ENCODE results near the gene TNFAIP8.

The TNFAIP8 gene

DNA sequence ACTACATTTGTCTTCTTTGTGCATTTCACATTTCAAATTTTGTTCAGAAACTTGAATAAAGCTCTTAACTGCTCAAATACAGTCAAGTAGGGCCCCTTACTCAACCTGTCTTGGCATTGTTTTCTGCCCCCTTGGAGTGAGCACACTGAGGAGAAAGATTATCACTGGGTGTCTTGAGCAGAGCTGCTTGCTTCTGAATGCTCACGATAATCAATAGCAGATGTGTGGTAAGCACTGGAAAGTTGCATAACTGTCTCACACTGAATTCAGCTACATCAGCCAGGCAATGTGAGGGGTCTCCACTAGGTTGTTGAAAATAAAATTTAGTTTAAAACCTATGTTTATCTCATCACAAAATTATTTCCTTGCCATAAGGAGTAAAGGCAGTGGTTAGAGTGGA is 7.8 kb upstream of the TNFAIP8 start:
- DNase-seq (ENCODE audit: low read depth), result no peak

DNA sequence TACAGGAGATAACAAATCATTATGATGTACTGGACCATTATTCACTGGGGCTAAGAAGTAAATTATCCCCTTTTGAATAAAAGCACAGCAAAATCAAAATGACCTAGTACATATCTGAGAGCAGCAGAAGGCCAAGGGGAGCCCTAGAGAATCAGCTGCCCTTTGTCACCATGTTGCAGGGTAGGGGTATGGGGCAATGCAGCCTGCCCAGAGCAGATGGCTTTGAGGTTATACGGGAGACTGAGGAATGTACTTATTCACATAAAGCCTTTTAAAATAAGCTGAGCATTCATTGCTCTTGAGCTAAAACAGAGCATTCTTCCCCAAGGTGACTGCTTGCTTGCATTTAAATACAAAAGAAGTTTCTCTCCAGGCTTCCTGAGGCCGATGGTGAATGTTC is 2.6 kb upstream of the TNFAIP8 start:
- no peak for DNase-seq (ENCODE audit: low read depth)

DNA sequence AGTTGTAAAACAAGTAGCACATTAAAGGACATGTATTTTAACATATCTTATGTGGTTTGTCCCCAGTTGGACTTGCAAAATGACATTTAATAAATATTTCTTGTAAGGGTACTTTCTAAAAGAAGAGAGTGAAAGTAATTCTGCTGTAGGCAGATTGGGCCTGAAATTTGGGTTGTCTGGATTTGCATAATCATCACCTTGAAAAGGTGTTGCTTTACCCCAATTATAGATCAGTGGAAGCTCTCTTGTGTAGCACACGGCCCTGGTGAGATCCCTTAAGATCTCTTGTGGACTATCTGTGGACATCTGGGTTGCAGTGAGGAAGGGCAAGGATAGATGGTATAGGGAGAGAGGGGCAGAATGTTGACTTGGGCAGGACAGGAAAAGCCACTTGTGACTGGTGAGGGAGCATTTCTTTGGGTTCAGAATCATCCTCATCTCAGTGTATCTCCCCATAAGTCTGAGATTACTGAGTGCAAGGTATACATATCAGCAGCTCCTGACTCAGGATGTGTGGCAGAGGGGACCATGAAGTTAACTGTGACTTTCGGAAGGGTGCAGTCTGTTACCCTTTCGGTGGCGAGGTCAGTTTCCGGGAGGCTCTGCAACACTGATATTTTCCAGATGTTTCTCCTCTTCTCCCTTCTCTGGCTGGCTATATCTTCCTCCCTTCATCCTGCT is 2.0 kb upstream of the TNFAIP8 start:
- no peak for DNase-seq (ENCODE audit: low read depth)

DNA sequence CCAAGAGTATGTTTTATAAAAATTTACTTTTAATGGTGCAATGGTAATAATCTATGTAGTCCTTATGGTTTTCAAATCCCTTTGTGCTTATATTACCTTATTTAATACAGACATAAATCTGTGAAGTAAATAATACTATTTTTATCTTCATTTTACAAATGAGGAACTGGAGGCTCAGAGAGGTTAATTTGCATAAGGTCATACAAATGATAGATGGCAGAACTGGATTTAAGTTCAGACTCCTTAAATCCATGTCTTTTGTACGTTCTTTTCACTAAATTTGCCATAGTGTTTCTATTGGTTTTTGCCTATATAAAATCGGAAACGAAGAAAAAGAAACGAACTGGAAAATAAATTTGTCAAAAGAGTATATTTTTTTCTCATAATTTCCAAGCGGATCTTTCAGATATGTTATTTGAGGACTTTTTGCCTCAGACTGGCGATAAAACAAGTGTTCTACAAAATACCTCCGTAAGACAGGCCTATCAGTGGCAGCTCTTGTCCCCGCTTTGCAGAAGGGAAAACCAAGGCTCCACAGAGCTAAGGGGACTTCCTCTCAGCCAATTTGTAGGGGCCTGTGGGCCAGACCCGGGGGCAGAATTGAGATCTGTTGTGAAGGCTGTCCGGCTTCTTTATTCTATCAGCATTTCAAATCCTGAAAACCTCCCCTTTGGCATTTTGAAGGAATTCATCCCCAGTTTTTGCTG is 1.1 kb upstream of the TNFAIP8 start:
- no peak for DNase-seq (ENCODE audit: low read depth)

DNA sequence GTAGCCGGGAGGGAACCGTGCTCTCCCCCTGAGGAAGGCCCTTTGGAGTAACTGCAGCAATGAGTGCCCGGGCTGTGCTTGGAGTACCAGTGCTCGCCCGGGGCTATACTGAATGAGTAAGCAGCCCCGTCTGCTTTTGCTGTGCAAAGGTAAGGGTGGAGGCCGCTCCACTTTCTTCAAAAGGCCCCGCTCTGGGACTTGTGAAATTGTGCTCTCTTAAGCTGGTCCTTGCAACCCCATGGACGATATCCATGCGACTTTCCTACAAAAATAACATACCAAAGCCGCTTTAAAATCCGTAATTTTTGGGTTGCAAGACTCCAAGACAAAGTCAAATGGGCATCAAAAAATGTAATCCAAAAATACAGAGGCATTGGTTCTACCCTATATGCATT is 578 bp upstream of the TNFAIP8 start:
- peak; percentile 40 for DNase-seq (ENCODE audit: low read depth)

DNA sequence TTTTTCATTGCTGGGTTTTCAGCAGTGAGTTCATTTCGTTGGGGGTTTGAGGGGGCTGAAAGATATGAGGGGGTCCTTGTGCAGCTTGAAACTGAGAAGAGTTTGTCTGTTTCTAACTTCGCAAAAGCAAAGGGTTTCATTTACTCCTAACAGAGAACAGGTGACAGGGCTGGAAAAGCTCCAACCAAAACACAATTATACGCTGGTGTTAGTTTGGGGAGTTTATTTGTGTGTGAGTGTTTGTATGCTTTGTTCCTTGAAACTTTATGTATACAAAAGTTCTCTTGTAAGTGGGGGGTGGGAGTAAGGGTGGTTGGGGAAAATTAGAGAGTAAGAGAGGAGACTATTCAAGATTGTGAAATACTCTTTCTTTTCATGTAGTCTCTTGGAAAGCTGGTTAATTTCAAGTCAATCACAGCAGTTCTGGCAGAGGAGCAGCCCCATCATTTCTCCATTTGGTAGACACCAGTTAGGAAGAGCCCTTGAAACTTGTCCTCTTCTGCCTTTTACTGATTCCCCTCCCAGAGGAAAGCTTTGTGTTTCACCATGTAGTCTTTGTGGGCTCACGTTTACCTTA is 881 bp downstream of the TNFAIP8 start:
- no peak for DNase-seq (ENCODE audit: low read depth)

DNA sequence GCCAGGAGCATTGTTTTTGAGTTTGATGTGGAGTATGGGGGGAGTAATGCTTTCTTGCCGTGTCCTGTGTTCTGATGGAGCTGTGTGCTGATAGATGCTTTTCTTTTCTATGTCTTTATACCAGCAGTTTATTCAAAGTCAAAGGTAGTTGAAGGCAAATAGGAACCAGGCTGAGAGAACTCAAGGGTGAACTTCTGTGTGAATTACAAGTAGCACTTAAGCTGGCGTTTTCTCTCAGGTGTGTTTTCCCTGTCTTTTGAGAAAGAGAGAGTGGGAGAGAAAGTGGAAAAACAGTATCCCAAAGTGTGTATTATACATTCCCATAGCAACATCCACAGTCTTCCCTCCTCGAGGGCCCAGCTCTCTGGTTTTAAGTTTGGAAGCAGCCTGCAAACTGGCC is 1.5 kb downstream of the TNFAIP8 start:
- no peak for DNase-seq (ENCODE audit: low read depth)

DNA sequence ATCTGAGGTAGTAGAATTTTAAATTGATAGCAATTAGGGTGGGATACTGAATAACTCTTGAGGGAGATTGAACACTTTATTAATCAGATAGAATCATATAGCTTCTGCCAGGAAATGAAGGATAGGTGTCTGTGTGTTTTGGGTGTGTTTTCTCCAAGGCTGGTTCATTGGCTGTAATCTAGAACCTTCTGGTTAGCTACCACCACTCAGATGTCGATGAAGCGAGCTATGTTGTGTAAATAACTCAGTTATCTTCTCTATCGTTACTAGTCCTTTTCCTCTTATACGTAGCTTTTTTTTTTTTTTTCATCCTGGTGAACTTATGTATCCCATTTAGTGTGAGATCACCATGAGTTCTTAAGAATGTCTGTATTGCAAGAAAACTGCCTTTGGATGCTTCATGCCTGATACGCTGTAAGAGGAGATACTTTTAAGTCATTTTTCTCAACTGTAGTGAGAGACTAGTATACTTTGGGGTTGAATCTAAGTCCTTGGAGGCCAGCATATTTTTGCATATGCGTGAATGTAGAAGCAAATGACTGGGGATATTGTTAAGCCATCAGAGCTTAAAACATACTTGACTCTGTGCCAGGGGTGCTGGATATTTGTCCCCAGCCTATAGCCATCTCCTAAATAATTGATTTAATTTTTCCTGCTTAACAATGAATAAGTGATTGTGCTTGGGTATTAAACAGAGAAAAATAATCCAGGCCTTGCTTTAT is 2.1 kb downstream of the TNFAIP8 start:
- DNase-seq (ENCODE audit: low read depth), result no peak

DNA sequence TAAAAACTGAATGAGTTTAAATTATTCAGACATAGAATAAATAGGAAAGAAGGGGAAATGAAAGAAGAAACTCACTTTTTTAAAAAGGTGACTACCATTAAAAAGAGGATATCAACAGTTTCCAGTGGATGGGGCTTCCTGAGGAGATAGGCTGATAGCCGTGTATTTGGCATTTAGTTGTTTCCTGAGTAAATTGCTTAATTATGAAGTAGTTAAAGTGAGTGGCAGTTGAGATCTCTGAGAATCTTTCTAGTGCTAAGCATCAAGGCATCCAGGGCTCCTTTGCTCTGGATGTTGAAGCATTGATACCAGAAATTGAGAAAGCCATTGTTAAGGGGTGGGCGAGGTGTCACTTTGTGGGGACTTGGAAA is 2.7 kb downstream of the TNFAIP8 start:
- no peak for DNase-seq (ENCODE audit: low read depth)

DNA sequence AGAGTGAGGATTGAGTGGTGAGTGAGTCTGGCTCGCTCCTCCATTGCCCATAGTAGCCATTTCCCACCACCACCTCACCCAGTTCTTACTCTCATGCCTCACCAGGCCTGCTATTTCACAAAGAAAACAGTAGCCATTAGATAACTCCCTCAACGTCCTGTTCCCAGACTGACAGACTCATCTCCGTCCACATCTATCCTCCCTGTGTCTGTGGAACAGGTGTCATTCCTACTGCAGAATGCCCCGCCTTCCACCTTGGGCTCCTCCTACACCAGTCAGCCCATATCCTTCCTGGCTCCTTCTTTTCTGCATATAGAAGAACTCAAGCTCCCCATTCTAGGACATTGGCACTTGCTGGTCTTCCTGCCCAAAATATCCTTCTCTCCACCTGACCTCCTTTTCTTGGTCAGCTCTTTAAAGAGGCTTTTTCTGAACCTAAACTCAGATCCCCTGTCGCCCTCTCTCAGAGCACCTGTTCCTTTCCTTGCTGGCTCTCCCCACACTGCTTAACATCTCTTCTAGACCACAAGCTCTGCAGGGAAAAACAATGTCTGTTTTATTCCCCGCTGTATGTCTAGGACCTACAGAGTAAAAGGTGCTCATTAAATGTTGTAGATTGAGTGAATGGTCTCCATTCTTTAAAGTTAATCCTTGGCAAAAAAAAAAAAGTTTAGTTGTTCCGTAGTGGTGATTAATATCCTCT is 3.2 kb downstream of the TNFAIP8 start:
- DNase-seq (ENCODE audit: low read depth), result no peak

DNA sequence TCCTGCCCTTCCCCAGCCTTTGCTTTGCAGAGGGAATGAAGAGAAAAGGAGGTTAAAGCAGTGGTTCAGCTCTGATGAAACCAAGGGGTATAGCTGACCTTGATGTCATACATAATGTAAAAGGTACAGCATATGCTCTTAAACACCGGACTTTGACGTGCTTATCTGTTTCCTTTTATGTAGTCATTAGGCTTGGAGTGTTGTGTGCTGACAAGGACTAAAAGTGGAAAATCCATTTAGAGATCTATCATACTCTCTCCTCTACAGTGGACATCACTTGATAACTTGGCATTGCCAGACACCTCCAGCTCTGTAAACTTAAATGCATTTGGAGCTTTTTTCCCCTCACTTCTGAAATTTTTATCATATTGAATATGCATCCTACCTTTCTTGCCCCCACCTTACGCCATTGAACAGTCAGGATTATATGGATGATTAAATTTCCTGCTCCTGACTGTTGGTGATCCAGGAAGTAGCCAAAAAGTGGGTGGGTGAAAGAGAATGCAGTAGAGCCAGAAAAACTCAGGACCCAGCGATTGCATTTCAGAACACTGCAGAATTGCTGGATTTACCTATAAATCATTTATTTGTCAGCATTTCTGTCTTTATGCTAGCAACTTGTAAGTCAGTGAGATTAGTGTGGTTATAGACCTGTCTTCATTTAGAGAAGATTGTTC is 4.1 kb downstream of the TNFAIP8 start:
- no peak for DNase-seq (ENCODE audit: low read depth)

DNA sequence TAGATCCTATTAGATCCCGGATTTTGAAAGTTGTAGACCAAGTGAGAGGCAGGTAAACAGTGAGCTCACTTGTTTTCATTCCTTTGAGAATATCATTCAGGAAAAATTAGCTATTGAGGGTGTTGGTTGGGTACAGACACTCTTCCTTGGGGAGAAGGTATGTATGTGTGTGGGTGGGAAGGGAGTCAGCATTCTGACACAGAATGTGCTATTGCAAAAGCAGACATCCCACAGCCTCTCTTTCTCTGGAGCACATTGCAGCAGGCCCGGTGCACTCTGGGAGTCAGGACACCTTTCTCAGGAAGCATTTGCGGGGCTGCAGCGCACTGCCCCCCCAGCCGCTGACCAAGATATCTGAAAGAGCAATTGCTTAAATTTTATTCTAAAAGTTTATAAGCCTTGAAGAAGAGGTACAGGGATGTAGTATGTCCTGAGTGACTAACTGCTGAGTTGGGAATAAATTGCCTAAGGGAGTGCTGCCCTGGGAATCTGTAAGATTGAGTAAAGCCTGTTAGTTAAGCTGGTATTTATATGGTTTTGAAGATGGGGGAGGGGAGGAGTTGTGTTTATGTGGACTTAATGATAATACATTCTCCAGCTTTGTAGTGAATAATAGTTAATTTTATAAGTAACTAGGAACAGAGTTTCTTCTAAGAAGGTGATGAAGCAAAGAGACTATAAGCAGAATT is 5.2 kb downstream of the TNFAIP8 start:
- DNase-seq (ENCODE audit: low read depth), result no peak

DNA sequence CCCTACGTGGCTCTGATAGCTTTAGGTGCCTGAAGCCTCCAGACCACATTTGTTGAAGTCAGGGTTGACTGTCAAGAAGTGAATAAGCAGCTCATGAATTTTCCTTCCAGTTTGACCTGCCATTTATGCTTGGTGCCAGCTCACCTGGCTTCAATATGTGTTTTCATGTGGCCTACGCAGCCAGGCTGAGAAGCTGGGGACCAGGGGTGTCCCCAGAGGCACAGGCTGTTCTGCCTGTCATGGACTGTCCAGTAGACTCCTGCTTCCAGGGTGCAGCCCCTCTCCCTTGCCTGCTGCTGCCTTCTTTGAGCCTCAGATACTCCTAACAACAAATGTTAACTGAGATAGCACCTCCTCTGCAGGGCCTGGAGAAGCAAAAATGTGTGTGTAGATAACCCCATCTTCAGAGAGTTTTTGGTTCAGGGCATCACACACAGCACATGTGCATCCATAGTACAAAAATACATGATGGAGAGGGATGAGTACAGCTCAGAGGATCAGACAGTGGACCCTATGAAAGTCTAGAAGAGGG is 5.8 kb downstream of the TNFAIP8 start:
- no peak for DNase-seq (ENCODE audit: low read depth)

DNA sequence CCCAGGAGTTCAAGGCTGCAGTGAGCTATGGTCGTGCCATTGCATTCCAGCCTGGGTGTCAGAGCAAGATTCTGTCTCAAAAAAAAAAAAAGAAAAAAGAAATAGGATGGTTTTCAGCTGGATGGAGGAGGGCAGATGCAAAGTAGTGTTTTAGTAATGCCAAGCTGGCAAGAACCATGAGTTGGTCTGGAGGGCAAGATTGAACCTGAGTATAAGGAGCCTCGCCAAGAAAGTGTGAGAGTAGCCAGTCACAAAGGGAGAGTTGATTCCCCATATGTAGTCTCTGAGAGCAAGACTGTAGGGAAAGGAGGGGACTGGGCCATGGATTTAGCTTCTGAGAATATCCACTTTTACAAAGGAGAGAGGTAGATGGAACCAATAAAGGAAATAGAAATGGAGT is 6.9 kb downstream of the TNFAIP8 start:
- no peak for DNase-seq (ENCODE audit: low read depth)

DNA sequence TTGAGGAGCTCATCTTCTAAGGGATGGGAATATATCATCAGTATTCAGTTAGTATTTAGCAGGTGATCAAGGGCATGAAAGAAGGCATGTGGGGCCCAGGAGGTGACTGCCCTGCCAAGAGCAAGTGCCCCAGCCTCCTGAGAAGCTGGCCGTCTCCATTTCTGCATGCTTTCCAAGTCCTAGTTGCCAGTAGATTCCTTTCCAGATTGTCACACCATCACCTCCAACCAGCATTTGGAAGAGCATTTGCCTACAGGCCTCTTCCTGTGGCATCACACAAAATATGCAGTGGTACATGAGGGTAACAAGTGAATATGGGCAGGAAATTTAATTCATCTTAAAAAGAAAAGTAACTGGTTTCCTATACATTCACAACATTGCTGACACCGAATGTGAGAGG is 7.5 kb downstream of the TNFAIP8 start:
- DNase-seq (ENCODE audit: low read depth), result no peak

DNA sequence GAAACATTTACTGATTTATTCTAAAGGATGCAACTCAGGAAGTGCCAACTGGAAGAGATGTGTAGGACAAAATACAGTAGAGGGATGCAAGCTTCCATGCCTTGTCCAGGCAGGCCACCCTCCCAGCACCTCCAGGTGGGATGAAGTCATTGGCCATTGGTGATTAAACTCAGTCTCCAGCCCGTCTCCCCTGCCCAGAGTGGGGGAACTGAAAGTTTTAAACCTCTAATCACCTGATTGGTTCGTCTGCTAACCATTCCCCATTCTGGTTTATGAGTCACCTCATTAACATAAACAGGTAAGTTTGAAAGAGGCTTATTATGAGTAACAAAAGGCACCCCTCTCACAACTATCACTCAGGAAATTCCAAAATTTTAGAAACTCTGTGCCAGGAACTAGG is 8.1 kb downstream of the TNFAIP8 start:
- DNase-seq (ENCODE audit: low read depth), result no peak

DNA sequence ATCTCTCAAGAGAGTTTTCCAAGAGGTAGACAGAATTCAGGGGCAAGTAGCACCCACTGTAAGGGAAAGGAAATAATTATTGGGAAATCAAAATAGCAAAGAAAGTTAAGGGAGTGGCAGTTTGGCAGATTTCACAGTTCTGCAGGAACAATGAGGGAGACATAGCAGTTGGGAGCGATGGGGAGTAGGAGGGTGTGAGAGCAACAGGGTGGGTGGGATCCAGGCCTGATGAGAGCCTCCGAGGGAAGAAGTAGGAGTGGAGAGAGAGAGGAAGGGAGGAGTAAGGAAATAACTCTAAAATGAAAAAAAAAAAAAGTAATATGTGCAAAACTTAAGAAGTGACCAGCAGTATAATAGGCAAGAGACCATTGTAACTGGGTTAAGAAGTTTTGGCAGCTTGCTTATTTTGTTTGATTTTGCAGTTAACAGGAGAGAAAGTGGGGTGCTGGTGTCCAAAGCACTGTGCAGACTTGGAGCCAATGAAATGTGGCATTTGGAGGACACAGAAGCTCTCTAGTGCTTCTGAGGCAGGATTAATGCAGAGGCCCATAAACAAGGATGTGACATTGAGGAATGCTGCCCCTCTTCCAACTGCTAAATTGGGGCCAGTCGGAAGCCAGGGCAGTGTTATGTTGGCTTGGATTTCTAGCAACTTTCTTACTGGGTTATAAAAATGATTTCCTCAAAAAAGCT is 10.2 kb downstream of the TNFAIP8 start:
- DNase-seq (ENCODE audit: low read depth), result no peak

DNA sequence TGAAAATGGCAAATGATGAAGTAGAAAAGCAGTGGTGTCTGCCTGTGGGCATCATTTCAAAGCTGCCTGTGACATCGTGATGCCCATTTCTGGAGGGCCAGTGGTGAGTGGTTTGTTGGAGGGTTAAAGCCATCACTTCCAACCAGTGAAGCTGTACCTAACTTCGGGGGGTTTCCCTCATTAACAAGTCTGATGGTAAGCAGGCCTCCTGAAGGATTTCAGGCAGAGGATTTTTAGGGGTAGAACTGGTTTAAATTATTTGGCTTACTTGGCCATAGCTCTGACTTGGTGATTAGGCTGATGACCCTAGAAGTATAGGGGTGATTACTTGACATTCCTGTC is 10.7 kb downstream of the TNFAIP8 start:
- no peak for DNase-seq (ENCODE audit: low read depth)

DNA sequence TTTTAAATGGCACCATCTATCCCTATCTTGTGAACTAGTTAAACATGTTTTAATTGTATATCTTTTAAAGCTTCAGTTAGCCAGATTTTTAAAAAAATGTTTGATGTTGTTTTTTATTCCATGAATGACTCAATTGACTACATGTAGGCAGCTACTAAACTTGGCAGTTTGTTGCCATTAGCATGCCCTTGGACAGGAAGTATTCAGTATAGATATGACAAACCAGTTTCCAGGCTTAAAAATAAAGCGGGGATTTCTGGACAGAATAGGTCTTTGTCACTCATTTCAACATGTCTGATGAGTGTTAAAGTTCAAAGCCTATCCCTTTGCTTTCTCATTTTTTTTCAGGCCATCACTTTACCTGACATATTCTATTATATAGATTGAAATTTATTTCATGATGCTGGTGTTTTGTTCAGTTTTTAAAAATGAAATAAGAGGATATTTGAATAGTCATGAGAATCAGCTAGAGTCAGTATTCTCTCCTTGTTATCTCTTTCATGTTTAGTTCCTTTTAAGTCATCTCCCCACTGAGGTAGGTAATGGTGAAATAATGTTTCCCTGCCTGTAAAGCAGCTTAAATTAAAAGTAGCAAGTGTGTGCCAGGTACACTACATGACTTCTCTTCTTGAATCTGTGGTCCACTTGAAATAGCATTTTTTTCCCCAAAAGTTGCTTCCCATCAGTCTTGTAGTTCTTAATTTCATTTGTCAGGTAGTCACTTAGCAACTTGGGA is 11.9 kb downstream of the TNFAIP8 start:
- DNase-seq (ENCODE audit: low read depth), result no peak

DNA sequence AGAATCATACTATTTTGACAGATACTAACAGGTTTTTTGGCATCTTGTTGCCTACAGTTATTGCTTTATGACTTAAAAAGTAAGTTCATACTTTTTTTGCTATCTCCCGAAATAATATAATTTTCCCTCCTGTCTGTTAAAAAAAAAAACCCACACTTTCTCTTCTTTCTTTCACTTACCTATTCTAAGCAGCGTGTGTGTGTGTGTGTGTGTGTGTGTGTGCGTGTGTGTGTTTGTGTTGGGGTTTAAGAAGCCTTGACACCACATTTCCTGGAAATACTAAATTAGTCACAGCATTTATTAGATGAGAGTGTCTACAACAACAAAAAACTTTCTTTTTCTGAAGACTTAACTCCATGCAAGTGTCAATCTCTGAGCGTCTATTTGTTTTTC is 12.4 kb downstream of the TNFAIP8 start:
- DNase-seq (ENCODE audit: low read depth), result peak; percentile 50
